SH-SY5Y (cell line): ENCODE results near the gene PITPNM3.

Source experiments
- GATA2 ChIP-seq: IDR thresholded peaks from 2 replicates; pipeline ENCODE4 v1.6.1; 2011; ENCODE audit warnings: mild to moderate bottlenecking, low read depth, low read length
- GATA3 ChIP-seq: IDR thresholded peaks from 2 replicates; pipeline ENCODE4 v1.6.1; 2011; ENCODE audit warnings: low read depth, mild to moderate bottlenecking, low read length, moderate library complexity

DNA sequence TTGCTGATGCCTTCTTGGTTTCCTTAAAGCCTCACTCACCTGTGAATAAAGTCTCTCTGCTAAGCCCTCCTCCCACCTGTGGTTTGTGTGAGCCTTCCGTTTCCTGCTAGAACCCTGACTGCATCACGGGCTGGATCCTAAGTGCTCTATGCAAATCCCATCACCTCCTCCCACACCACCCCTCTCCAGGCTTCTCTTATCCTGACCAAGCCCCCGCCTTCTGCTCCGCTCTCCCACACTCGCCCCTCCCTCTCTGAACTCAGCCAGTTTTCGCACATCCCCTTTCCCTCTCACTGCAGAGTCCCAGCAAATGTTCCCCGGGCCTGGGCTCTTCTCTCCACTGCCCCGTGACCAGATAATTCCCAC, 60.3 kb downstream of the PITPNM3 start:
- TF ChIP-seq GATA3 (no peak), GATA2 (no peak)
